ENCODE results near the gene FAM107A. TPM values are rescaled to one million over a fixed set of nuclear protein-coding genes. Genes with fewer than 3 reads are reported as not detected.

The FAM107A gene
- total RNA-seq, 1 donor from 2014 or later, result 4.1 TPM

Other genes starting within 250 kb of the FAM107A start
- gene PXK, start 244.5 kb downstream of the FAM107A start, total RNA-seq, result 14.2 TPM
- gene PDHB, start 143.6 kb downstream of the FAM107A start, total RNA-seq, result 52.6 TPM
- gene KCTD6, start 85.3 kb downstream of the FAM107A start, total RNA-seq, result 8.0 TPM
- gene ACOX2, start 40.2 kb downstream of the FAM107A start, total RNA-seq, result 14.3 TPM
- gene FAM3D, start 89.4 kb upstream of the FAM107A start, total RNA-seq, result 134 TPM

Measured in esophagus mucosa (tissue), 1 donor.